Measurements from ENCODE around the gene JCAD. TPM values are rescaled to one million over a fixed set of nuclear protein-coding genes. Genes with fewer than 3 reads are reported as not detected.

The JCAD gene
- total and polyA plus RNA-seq, 2 of the 8 experiments (the other 6 are each of a cell fraction or from before 2014, with no cell fraction given): 0.56 to 5.2 TPM

GRCh38 chr10:29970012-29970396, 89.4 kb downstream of the JCAD start:
- Histone ChIP-seq H3K23ac (ENCODE audit: insufficient read length) (no peak overlapping the region), H2BK120ac (replicated peaks; ENCODE audit: low read depth, low read length) (no peak overlapping the region), H4K5ac (ENCODE audit: insufficient read length, low read depth, low read length) (no peak overlapping the region), H4K8ac (ENCODE audit: extremely low read depth, insufficient read depth, low read length) (no peak overlapping the region), H4K20me1 (replicated peaks in 1 of 2; ENCODE audit: control insufficient read depth in 1 of 2, insufficient read depth in 2 of 2, low read length in 2 of 2) (peaks cover 0 to 3% of the 10 kb centered on the region in 2 experiments), H3K56ac (replicated peaks; ENCODE audit: insufficient read length, low read depth, low read length) (no peak overlapping the region), H3K79me2 (ENCODE audit: control insufficient read depth in 1 of 2, insufficient read depth in 2 of 2, low read length in 2 of 2) (no peaks in the 10 kb centered on the region), H3K18ac (ENCODE audit: extremely low read depth, low read length) (no peak overlapping the region), H3K9me3 (ENCODE audit: insufficient read depth in 2 of 2, low read depth in 1 of 2, low read length in 1 of 2) (no peaks in the 10 kb centered on the region), H3K36me3 (ENCODE audit: control insufficient read depth in 2 of 4, insufficient read depth in 4 of 4, low read length in 3 of 4) (no peaks in the 10 kb centered on the region; a peak in 1 of 8 replicates), H3K9ac (replicated peaks in 1 of 4; ENCODE audit: extremely low read depth in 1 of 4, low read depth in 3 of 4, low read length in 3 of 4) (no peak overlapping the region), H3K14ac (ENCODE audit: insufficient read length) (no peak overlapping the region), H3K4ac (replicated peaks; ENCODE audit: insufficient read length, low read depth, low read length) (no peak overlapping the region), H4K91ac (replicated peaks; ENCODE audit: insufficient read length, low read length) (no peak overlapping the region), H2AFZ (ENCODE audit: low read length) (no peak overlapping the region), H2BK15ac (ENCODE audit: low read length) (no peak overlapping the region), H2AK5ac (ENCODE audit: low read depth, low read length) (no peak overlapping the region), H3K79me1 (ENCODE audit: low read depth, low read length) (no peaks in the 10 kb centered on the region), H3K4me1 (replicated peaks in 1 of 4; ENCODE audit: control insufficient read depth in 3 of 4, insufficient read depth in 4 of 4, low read length in 3 of 4) (no peaks in the 10 kb centered on the region), H2BK5ac (ENCODE audit: low read depth, low read length) (no peak overlapping the region), H2BK20ac (ENCODE audit: low read length) (no peak overlapping the region), H3K23me2 (ENCODE audit: low read depth, low read length) (no peaks in the 10 kb centered on the region; the same call in 1 of the 2 replicates), H3K4me3 (ENCODE audit: extremely low read depth in 1 of 4, insufficient read depth in 2 of 4, low read depth in 3 of 4, low read length in 4 of 4) (no peak overlapping the region), H3K4me2 (ENCODE audit: insufficient read depth in 1 of 2, low read depth in 2 of 2, low read length in 2 of 2) (no peak overlapping the region), H3K27me3 (replicated peaks in 1 of 4; ENCODE audit: control insufficient read depth in 3 of 4, extremely low read depth in 1 of 4, insufficient read depth in 3 of 4, low read length in 3 of 4) (no peaks in the 10 kb centered on the region), H2BK12ac (ENCODE audit: low read depth, low read length) (no peak overlapping the region), H3K27ac (ENCODE audit: low read depth, low read length) (no peak overlapping the region)
- DNase-seq (ENCODE audit: low read depth in 1 of 2, low spot score in 2 of 2) (no peak), FAIRE-seq (no peak)
- POLR2A ChIA-PET (ENCODE audit: partially characterized antibody): no interaction called here
- 89% methylated on average over 6 of the region's 6 CpGs; no CpG with 5 or more reads in 1 of the 2 experiments for WGBS, 2 experiments (ENCODE audit: extremely low coverage in 1 of 2, insufficient coverage in 1 of 2, insufficient read length in 1 of 2, insufficient replicate concordance in 2 of 2, low coverage in 1 of 2, low lambda C conversion rate in 2 of 2, missing lambda C conversion rate in 1 of 2)
- no peak for TF ChIP-seq CHD1 (IDR thresholded peaks at IDR 0.05; ENCODE audit: low read depth, low read length)
- TF ChIP-seq POU5F1 (IDR thresholded peaks at IDR 0.05; ENCODE audit: low read depth, low read length): no peak
- TF ChIP-seq BACH1 (IDR thresholded peaks at IDR 0.05; ENCODE audit: low read length): no peak
- TF ChIP-seq SUZ12 (IDR thresholded peaks at IDR 0.05; ENCODE audit: low read length): no peak
- no peak for TF ChIP-seq USF2 (IDR thresholded peaks at IDR 0.05; ENCODE audit: low read length)
- no peak for TF ChIP-seq CREB1 (IDR thresholded peaks at IDR 0.05)
- TF ChIP-seq CBX5 (IDR thresholded peaks at IDR 0.05; ENCODE audit: low read depth, low read length): no peak
- no peak for TF ChIP-seq HDAC6 (IDR thresholded peaks at IDR 0.05; ENCODE audit: low read depth, low read length)
- CTCF ChIA-PET (ENCODE audit: partially characterized antibody): no interaction called here
